Bronchial epithelial cell (primary cell): ENCODE data around the gene CD226. TPM values are rescaled to one million over a fixed set of nuclear protein-coding genes. Genes with fewer than 3 reads are reported as not detected.
"Not testable (repeated sequence)": the region's sequence is repeated elsewhere in the genome, so short reads cannot be mapped to it uniquely, and the experiment has no call there.

Experiments
- DNase-seq: peaks from one replicate; pipeline ENCODE4 v3.0.0-alpha.2; 2010; ENCODE audit warnings: low read depth
- FAIRE-seq: peaks from 2 replicates; lab custom pipeline; 2011; peaks lifted over from hg19 to GRCh38; lab: Jason Lieb, UNC
- H3K27me3 ChIP-seq: 2 replicates; pipeline ENCODE4 v1.5.1; 2011; ENCODE audit warnings: low read length; ENCODE audit not compliant: control insufficient read depth, insufficient read depth
- H3K36me3 ChIP-seq: 2 replicates; pipeline ENCODE4 v1.5.1; 2011; ENCODE audit warnings: low read length; ENCODE audit not compliant: control insufficient read depth, insufficient read depth
- H3K4me3 ChIP-seq: 2 replicates; pipeline ENCODE4 v1.5.1; 2011; ENCODE audit warnings: mild to moderate bottlenecking, low read depth, low read length, control low read depth
- CTCF ChIP-seq: IDR thresholded peaks from 2 replicates; pipeline ENCODE4 v1.5.1; 2011; ENCODE audit warnings: mild to moderate bottlenecking, moderate library complexity, low read length, control low read depth, inconsistent platforms; ENCODE audit not compliant: insufficient read depth, severe bottlenecking
- total RNA-seq: library from RNA; depleted of rRNA; stranded (reverse); fragments of >200 nt; gene quantifications from 2 replicates; pipeline ENCODE4 v1.2.1, GENCODE V29; 2014

The CD226 gene
- total RNA-seq, 1 donor from 2014 or later, result 0.53 TPM

- TF ChIP-seq CTCF, result no peak
- FAIRE-seq, result no peak
- Histone ChIP-seq H3K36me3 (no peaks in the 10 kb centered on the region), H3K27me3 (no peaks in the 10 kb centered on the region), H3K4me3 (no peak overlapping the region)
- no peak for DNase-seq
Observed at GRCh38 chr18:69885841-69886531, 61.7 kb downstream of the CD226 start.

- Histone ChIP-seq H3K4me3 (no peak overlapping the region), H3K27me3 (no peaks in the 10 kb centered on the region), H3K36me3 (no peaks in the 10 kb centered on the region)
- FAIRE-seq, result no peak
- TF ChIP-seq CTCF, result no peak
- no peak for DNase-seq
Observed at GRCh38 chr18:69885355-69885754, 62.3 kb downstream of the CD226 start.

GRCh38 chr18:69883781-69884180 lies 63.9 kb downstream of the CD226 start:
- H3K4me3 ChIP-seq, result no peak overlapping the region
- FAIRE-seq (no peak), DNase-seq (no peak)
- H3K27me3 ChIP-seq, result no peaks in the 10 kb centered on the region
- no peaks in the 10 kb centered on the region for H3K36me3 ChIP-seq
- TF ChIP-seq CTCF, result no peak

GRCh38 chr18:69882965-69883668 lies 64.6 kb downstream of the CD226 start:
- no peak for FAIRE-seq
- Histone ChIP-seq H3K4me3 (no peak overlapping the region), H3K36me3 (no peaks in the 10 kb centered on the region), H3K27me3 (no peaks in the 10 kb centered on the region)
- no peak for TF ChIP-seq CTCF
- DNase-seq, result no peak

GRCh38 chr18:69880083-69880482 lies 67.6 kb downstream of the CD226 start:
- TF ChIP-seq CTCF, result no peak
- FAIRE-seq (no peak), DNase-seq (no peak)
- Histone ChIP-seq H3K27me3 (no peaks in the 10 kb centered on the region), H3K36me3 (no peaks in the 10 kb centered on the region), H3K4me3 (no peak overlapping the region)

- not testable (repeated sequence) for H3K27me3 ChIP-seq, H3K36me3 ChIP-seq, FAIRE-seq, DNase-seq, H3K4me3 ChIP-seq
Observed at GRCh38 chr18:69879051-69879450, 68.6 kb downstream of the CD226 start.
